Thyroid gland (tissue), 4 donors: ENCODE data around the gene PRM3. TPM values are rescaled to one million over a fixed set of nuclear protein-coding genes. Genes with fewer than 3 reads are reported as not detected.

Source experiments
- DNase-seq, 2 donors: peaks; one replicate each; pipeline ENCODE4 v3.0.0-alpha.2; 2019
- H3K27ac ChIP-seq, 3 donors: fragments of 200-600 bp; sonication (generic); 1 replicate in 2 of 3; 2 replicates in 1 of 3; pipeline ENCODE4 v1.5.1; 2016 to 2019; ENCODE audit warnings: mild to moderate bottlenecking in 1 of 3, moderate library complexity in 1 of 3
- H3K27me3 ChIP-seq: fragments of 200-600 bp; sonication (generic); one replicate; pipeline ENCODE4 v1.5.1; 2019
- H3K36me3 ChIP-seq, 2 donors: fragments of 200-600 bp; sonication (generic); one replicate each; pipeline ENCODE4 v1.5.1; 2016 to 2019
- H3K4me1 ChIP-seq, 2 donors: fragments of 200-600 bp; sonication (generic); one replicate each; pipeline ENCODE4 v1.5.1; 2017 to 2019
- H3K4me3 ChIP-seq, 3 donors: fragments of 200-600 bp; sonication (generic); replicated peaks in 1 of 3; 1 replicate in 2 of 3; 2 replicates in 1 of 3; pipeline ENCODE4 v1.5.1; 2016; ENCODE audit warnings: mild to moderate bottlenecking in 1 of 3
- H3K9me3 ChIP-seq: fragments of 200-600 bp; sonication (generic); one replicate; pipeline ENCODE4 v1.5.1; 2017
- CTCF ChIP-seq, 6 experiments: fragments of 200-600 bp in 3 of 6; fragments of 450-650 bp in 3 of 6; sonication (generic) in 3 of 6; IDR thresholded peaks; one replicate each; pipeline ENCODE4 v1.5.1; 2016 to 2019; ENCODE audit warnings: antibody characterized with exemption in 6 of 6, mild to moderate bottlenecking in 2 of 6, inconsistent platforms in 1 of 6, moderate library complexity in 1 of 6
- POLR2A ChIP-seq, 2 donors: fragments of 450-650 bp; IDR thresholded peaks; one replicate each; pipeline ENCODE4 v1.6.1; 2017; ENCODE audit warnings: antibody characterized with exemption in 2 of 2, mild to moderate bottlenecking in 2 of 2, moderate library complexity in 1 of 2
- WGBS, 2 donors: methylation state at CpG; one replicate each; pipeline ENCODE4 v1.1.5; 2017; 5-methylcytosine and 5-hydroxymethylcytosine counted together
- intact Hi-C: fragments of 100-400 bp; cut with DNase I; formaldehyde crosslinking; loops from one replicate; pipeline ENCODE4 v1.15.1; 2023
- total RNA-seq, 4 donors: library from RNA; depleted of rRNA; stranded (reverse); fragments of >200 nt; gene quantifications; one replicate each; pipeline ENCODE4 v1.2.3, GENCODE V29; 2016

The PRM3 gene
- total RNA-seq, 4 donors from 2014 or later, result not detected

- intact Hi-C loops, result no loop called here
- TF ChIP-seq CTCF (IDR thresholded peaks at IDR 0.05), result no peak
- no peak for TF ChIP-seq POLR2A (IDR thresholded peaks at IDR 0.05)
- Histone ChIP-seq H3K4me3 (no peak overlapping the region), H3K4me1 (peaks cover 4 to 14% of the 10 kb centered on the region in 2 donors), H3K27me3 (no peaks in the 10 kb centered on the region), H3K36me3 (no peaks in the 10 kb centered on the region), H3K9me3 (no peaks in the 10 kb centered on the region), H3K27ac (no peak overlapping the region)
- no peak for DNase-seq
- WGBS, 2 donors, result 97% methylated on average over 10 of the region's 10 CpGs
Observed at GRCh38 chr16:11250786-11251524, 22.5 kb downstream of the PRM3 start.

- H3K36me3 ChIP-seq, result no peaks in the 10 kb centered on the region
- intact Hi-C loops, result no loop called here
- WGBS, 2 donors, result 70 to 76% methylated on average over 14 to 16 of the region's 16 CpGs
- no peak overlapping the region for H3K27ac ChIP-seq
- peaks cover 4 to 14% of the 10 kb centered on the region in 2 donors for H3K4me1 ChIP-seq
- no peaks in the 10 kb centered on the region for H3K27me3 ChIP-seq
- TF ChIP-seq POLR2A (IDR thresholded peaks at IDR 0.05) (no peak), CTCF (IDR thresholded peaks at IDR 0.05) (no peak)
- no peaks in the 10 kb centered on the region for H3K9me3 ChIP-seq
- no peak for DNase-seq
- no peak overlapping the region for H3K4me3 ChIP-seq
Observed at GRCh38 chr16:11250091-11250785, 23.2 kb downstream of the PRM3 start.

- no peak for DNase-seq
- WGBS, 2 donors, result 93 to 97% methylated on average over 52 to 60 of the region's 63 CpGs
- Histone ChIP-seq H3K27me3 (no peaks in the 10 kb centered on the region), H3K4me3 (no peak overlapping the region), H3K27ac (no peak overlapping the region), H3K36me3 (no peaks in the 10 kb centered on the region), H3K4me1 (peaks cover 2 to 10% of the 10 kb centered on the region in 2 donors), H3K9me3 (no peaks in the 10 kb centered on the region)
- intact Hi-C loops, result no loop called here
- TF ChIP-seq POLR2A (IDR thresholded peaks at IDR 0.05), result no peak
Observed at GRCh38 chr16:11249233-11250061, 24.0 kb downstream of the PRM3 start.

GRCh38 chr16:11248133-11248532 lies 25.3 kb downstream of the PRM3 start:
- H3K4me3 ChIP-seq, result no peak overlapping the region
- TF ChIP-seq POLR2A (IDR thresholded peaks at IDR 0.05) (no peak), CTCF (IDR thresholded peaks at IDR 0.05) (no peak)
- H3K27ac ChIP-seq, result no peak overlapping the region
- H3K27me3 ChIP-seq, result no peaks in the 10 kb centered on the region
- no peak for DNase-seq
- intact Hi-C loops, result no loop called here
- H3K36me3 ChIP-seq, result no peaks in the 10 kb centered on the region
- no peaks in the 10 kb centered on the region for H3K9me3 ChIP-seq
- H3K4me1 ChIP-seq, result no peaks in the 10 kb centered on the region
- 96 to 98% methylated on average over 8 of the region's 8 CpGs for WGBS, 2 donors

- Histone ChIP-seq H3K4me3 (no peak overlapping the region), H3K27me3 (no peaks in the 10 kb centered on the region), H3K9me3 (no peaks in the 10 kb centered on the region), H3K4me1 (no peaks in the 10 kb centered on the region), H3K27ac (no peak overlapping the region), H3K36me3 (no peaks in the 10 kb centered on the region)
- no peak for DNase-seq
- TF ChIP-seq CTCF (IDR thresholded peaks at IDR 0.05), result no peak
- TF ChIP-seq POLR2A (IDR thresholded peaks at IDR 0.05), result no peak
- intact Hi-C loops, result no loop called here
Observed at GRCh38 chr16:11245988-11246387, 27.4 kb downstream of the PRM3 start.
